CD8-positive, alpha-beta memory T cell (primary cell): Measurements from ENCODE around the gene NPC1L1. TPM values are rescaled to one million over a fixed set of nuclear protein-coding genes. Genes with fewer than 3 reads are reported as not detected.
"Not testable (repeated sequence)": the region's sequence is repeated elsewhere in the genome, so short reads cannot be mapped to it uniquely, and the experiment has no call there.

ENCODE experiments used
- CTCF ChIA-PET: fragments of 350-600 bp; sonication (Branson Sonifier 250); formaldehyde crosslinking; loops from one replicate; lab custom pipeline; 2021; ENCODE audit warnings: antibody characterized with exemption; lab: Charles Lee
- POLR2A ChIA-PET: fragments of 350-600 bp; sonication (Branson Sonifier 250); formaldehyde crosslinking; loops from one replicate; lab custom pipeline; 2021; ENCODE audit warnings: antibody characterized with exemption; lab: Charles Lee
- DNase-seq, 5 donors: peaks; one replicate each; pipeline versions ENCODE4 v3.0.0 to v3.0.0-alpha.2; 2020 to 2022; ENCODE audit warnings: mixed read lengths in 1 of 5
- H3K27ac ChIP-seq: one replicate; pipeline ENCODE4 v1.7.0; 2013; ENCODE audit warnings: low read depth, mild to moderate bottlenecking, low read length, moderate library complexity
- H3K27me3 ChIP-seq: 2 replicates; pipeline ENCODE4 v1.7.0; 2013; ENCODE audit warnings: low read length, mild to moderate bottlenecking; ENCODE audit not compliant: insufficient read depth, poor library complexity, severe bottlenecking
- H3K36me3 ChIP-seq: 2 replicates; pipeline ENCODE4 v1.7.0; 2013; ENCODE audit warnings: mild to moderate bottlenecking, low read length, moderate library complexity; ENCODE audit not compliant: insufficient read depth
- H3K4me1 ChIP-seq: 2 replicates; pipeline ENCODE4 v1.7.0; 2013; ENCODE audit warnings: mild to moderate bottlenecking, low read length, moderate library complexity; ENCODE audit not compliant: insufficient read depth
- H3K4me3 ChIP-seq: 2 replicates; pipeline ENCODE4 v1.7.0; 2013; ENCODE audit warnings: mild to moderate bottlenecking, low read length
- H3K9me3 ChIP-seq: 2 replicates; pipeline ENCODE4 v1.7.0; 2013; ENCODE audit warnings: mild to moderate bottlenecking, low read length
- H3K27ac Mint-ChIP-seq, 8 donors: one replicate each; pipeline ENCODE4 v1.8.0; 2020 to 2021; ENCODE audit warnings: mixed read lengths in 8 of 8, mild to moderate bottlenecking in 6 of 8, inconsistent platforms in 3 of 8, moderate library complexity in 3 of 8
- H3K27me3 Mint-ChIP-seq, 2 donors: one replicate each; pipeline ENCODE4 v1.8.0; 2020 to 2021; ENCODE audit warnings: mixed read lengths in 2 of 2, mild to moderate bottlenecking in 1 of 2, moderate library complexity in 1 of 2
- H3K36me3 Mint-ChIP-seq, 3 donors: one replicate each; pipeline ENCODE4 v1.8.0; 2020 to 2021; ENCODE audit warnings: mixed read lengths in 3 of 3, inconsistent platforms in 1 of 3, mild to moderate bottlenecking in 1 of 3
- H3K4me1 Mint-ChIP-seq, 3 donors: one replicate each; pipeline ENCODE4 v1.8.0; 2020 to 2021; ENCODE audit warnings: mixed read lengths in 3 of 3, inconsistent platforms in 1 of 3, mild to moderate bottlenecking in 1 of 3
- H3K4me3 Mint-ChIP-seq, 7 donors: one replicate each; pipeline ENCODE4 v1.8.0; 2020 to 2021; ENCODE audit warnings: mixed read lengths in 7 of 7, mild to moderate bottlenecking in 6 of 7, moderate library complexity in 4 of 7, inconsistent platforms in 2 of 7
- H3K9me3 Mint-ChIP-seq, 5 donors: one replicate each; pipeline ENCODE4 v1.8.0; 2020 to 2022; ENCODE audit warnings: mixed read lengths in 5 of 5, mild to moderate bottlenecking in 3 of 5, moderate library complexity in 2 of 5, inconsistent platforms in 1 of 5
- polyA plus RNA-seq: library from polyadenylated mRNA; unstranded; fragments of 300-500 nt; fragmentation: Illumina TruSeq; gene quantifications from one replicate; pipeline ENCODE4 v1.2.3, GENCODE V29; 2021
- total RNA-seq, 2 experiments: library from RNA; stranded (reverse); gene quantifications; one replicate each; pipeline ENCODE4 v1.2.3, GENCODE V29; 2021

Gene NPC1L1
- total and polyA plus RNA-seq, 3 experiments from 2014 or later: not detected

- H3K27me3 ChIP-seq, H3K4me3 ChIP-seq, POLR2A ChIA-PET, H3K36me3 Mint-ChIP-seq, H3K9me3 ChIP-seq, H3K27ac ChIP-seq, H3K4me1 ChIP-seq, H3K27ac Mint-ChIP-seq, CTCF ChIA-PET, H3K9me3 Mint-ChIP-seq, DNase-seq, H3K4me1 Mint-ChIP-seq, H3K4me3 Mint-ChIP-seq, H3K36me3 ChIP-seq: not testable (repeated sequence)
- peaks cover 0 to 15% of the 10 kb centered on the region in 2 donors for H3K27me3 Mint-ChIP-seq
Observed at GRCh38 chr7:44506592-44507288, 34.4 kb downstream of the NPC1L1 start.

GRCh38 chr7:44505595-44505994 lies 35.5 kb downstream of the NPC1L1 start:
- POLR2A ChIA-PET: no interaction called here

DNA sequence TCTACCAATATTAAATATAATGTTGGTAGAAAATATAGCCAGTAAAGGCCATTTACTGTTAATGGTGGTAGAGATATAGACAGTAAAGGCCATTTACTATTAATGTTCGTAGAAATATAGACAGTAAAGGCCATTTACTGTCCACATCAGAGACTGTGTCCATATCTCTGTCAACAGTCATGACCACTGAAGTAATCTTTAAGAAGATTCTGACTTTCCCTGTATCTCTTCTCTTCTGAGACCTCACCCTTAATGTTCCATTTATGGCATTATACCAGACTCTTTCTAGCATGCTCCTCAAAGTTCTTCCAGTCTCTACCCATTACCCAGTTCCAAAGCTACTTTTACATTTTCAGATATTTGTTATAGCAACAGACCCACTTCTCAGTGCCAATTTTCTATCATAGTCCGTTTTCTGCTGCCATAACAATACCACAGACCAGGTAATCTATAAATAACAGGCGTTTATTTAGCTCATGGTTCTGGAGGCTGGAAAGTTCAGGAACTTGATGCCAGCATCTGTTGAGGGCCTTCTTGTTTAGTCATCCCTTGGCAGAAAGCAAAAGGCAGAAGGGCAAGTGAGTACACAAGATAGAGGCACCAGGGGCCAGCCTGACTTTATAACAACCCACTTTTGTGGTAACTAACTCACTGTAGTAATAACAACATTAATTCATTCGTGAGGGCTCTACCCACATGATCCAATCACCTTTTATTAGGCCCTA lies 42.7 kb downstream of the NPC1L1 start:
- Mint-ChIP-seq H3K36me3 (no peaks in the 10 kb centered on the region), H3K4me3 (no peak overlapping the region), H3K27me3 (peaks cover 7 to 22% of the 10 kb centered on the region in 2 donors), H3K9me3 (no peaks in the 10 kb centered on the region), H3K27ac (no peak overlapping the region), H3K4me1 (no peaks in the 10 kb centered on the region)
- no peaks in the 10 kb centered on the region for H3K27me3 ChIP-seq
- no peaks in the 10 kb centered on the region for H3K9me3 ChIP-seq
- POLR2A ChIA-PET: no interaction called here
- no peak for DNase-seq
- H3K27ac ChIP-seq: no peak overlapping the region
- CTCF ChIA-PET: no interaction called here
- H3K4me1 ChIP-seq: no peaks in the 10 kb centered on the region
- no peaks in the 10 kb centered on the region for H3K36me3 ChIP-seq
- H3K4me3 ChIP-seq: no peak overlapping the region

More at GRCh38 chr7:44505595-44505994, 35.5 kb downstream of the NPC1L1 start:
- H3K36me3 ChIP-seq: no peaks in the 10 kb centered on the region
- H3K27me3 Mint-ChIP-seq: peaks cover 0 to 15% of the 10 kb centered on the region in 2 donors
- H3K9me3 ChIP-seq: no peaks in the 10 kb centered on the region
- no peak overlapping the region for H3K27ac ChIP-seq
- peaks cover 0 to 3% (median 1%) of the 10 kb centered on the region in 5 donors for H3K9me3 Mint-ChIP-seq
- peaks cover 0 to 4% (median 3%) of the 10 kb centered on the region in 3 donors for H3K4me1 Mint-ChIP-seq
- H3K36me3 Mint-ChIP-seq: peaks cover 0 to 1% (median 0%) of the 10 kb centered on the region in 3 donors
- DNase-seq: no peak
- CTCF ChIA-PET: no interaction called here
- H3K27me3 ChIP-seq: no peaks in the 10 kb centered on the region
- no peak overlapping the region for H3K4me3 ChIP-seq
- peak overlapping the region in 1 of 8 donors; percentile 73 for H3K27ac Mint-ChIP-seq
- no peaks in the 10 kb centered on the region for H3K4me1 ChIP-seq
- no peak overlapping the region for H3K4me3 Mint-ChIP-seq

DNA sequence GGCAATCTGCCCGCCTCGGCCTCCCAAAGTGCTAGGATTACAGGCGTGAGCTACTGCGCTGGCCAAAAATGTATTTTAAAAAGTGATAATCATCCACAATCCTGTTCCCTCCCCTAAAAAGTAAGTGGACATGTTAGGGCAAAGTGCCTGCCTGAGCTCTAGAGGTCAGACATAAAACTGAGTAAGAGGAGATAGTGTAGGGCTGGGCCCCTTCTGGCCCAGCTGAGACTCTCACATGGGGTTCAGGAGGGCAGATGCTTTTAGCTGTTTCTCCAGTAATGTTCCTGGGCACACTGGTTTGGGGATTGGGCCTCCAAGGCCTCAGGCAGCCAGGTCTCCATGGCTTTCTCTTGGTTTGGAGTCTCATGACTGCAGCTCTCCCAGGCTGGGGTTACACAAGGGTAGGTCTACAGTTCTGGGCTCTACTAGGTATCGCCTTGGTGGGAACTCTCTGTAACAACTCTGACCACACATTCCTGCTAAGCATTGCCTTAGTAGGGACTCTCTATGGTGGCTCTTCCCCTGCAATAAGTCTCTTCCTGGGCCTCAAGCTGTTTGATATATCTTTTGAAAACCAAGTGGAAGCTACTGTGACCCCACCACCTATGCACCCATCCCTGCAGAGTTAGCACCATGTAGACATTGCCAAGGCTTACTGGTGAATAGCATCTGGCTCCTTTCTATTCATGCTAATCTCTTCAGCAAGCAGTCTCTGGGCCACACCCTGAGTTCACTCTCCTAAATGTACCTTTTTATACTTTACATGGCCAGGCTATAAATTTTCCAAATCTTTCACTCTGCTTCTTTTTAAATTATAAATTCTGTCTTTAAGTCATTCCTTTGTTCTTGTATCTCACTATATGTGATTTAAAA lies 43.7 kb downstream of the NPC1L1 start:
- CTCF ChIA-PET: no interaction called here
- POLR2A ChIA-PET: no interaction called here
- H3K27ac Mint-ChIP-seq: no peak overlapping the region

DNA sequence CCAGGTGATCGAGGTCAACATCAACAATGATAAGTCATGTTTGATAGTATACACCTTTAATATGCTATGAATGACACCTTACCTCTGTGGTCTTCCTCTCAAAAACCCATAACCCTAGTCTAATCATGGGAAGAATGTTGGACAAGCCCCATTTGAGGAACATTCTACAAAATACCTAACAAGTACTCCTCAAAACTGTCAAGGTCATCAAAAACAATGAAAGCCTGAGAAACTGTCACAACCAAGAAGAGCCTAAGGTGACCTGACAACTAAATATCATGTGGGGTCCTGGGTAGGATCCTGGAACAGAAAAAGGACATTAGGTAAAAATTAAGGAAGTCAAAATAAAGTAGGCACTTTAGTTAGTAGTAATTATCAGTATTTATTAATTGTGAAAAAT lies 44.7 kb downstream of the NPC1L1 start:
- DNase-seq: no peak
- Histone ChIP-seq H3K4me3 (no peak overlapping the region), H3K27ac (no peak overlapping the region), H3K27me3 (no peaks in the 10 kb centered on the region), H3K9me3 (no peaks in the 10 kb centered on the region), H3K4me1 (peaks cover under 1% of the 10 kb centered on the region), H3K36me3 (no peaks in the 10 kb centered on the region)
- Mint-ChIP-seq H3K36me3 (no peaks in the 10 kb centered on the region), H3K9me3 (no peaks in the 10 kb centered on the region), H3K27me3 (peaks cover 7 to 15% of the 10 kb centered on the region in 2 donors), H3K4me1 (peaks cover 0 to 2% (median under 1%) of the 10 kb centered on the region in 3 donors), H3K4me3 (no peak overlapping the region), H3K27ac (no peak overlapping the region)
- ChIA-PET CTCF (no interaction called here), POLR2A (no interaction called here)

More for the DNA sequence above, 43.7 kb downstream of the NPC1L1 start:
- H3K4me1 ChIP-seq: no peaks in the 10 kb centered on the region
- no peaks in the 10 kb centered on the region for H3K27me3 ChIP-seq
- no peaks in the 10 kb centered on the region for H3K9me3 ChIP-seq
- DNase-seq: no peak
- H3K4me3 ChIP-seq: no peak overlapping the region
- H3K4me3 Mint-ChIP-seq: peak overlapping the region in 1 of 7 donors; percentile 2
- no peaks in the 10 kb centered on the region for H3K9me3 Mint-ChIP-seq
- H3K36me3 ChIP-seq: no peaks in the 10 kb centered on the region
- H3K4me1 Mint-ChIP-seq: no peaks in the 10 kb centered on the region
- H3K36me3 Mint-ChIP-seq: no peaks in the 10 kb centered on the region
- H3K27ac ChIP-seq: no peak overlapping the region
- peaks cover 7 to 19% of the 10 kb centered on the region in 2 donors for H3K27me3 Mint-ChIP-seq

DNA sequence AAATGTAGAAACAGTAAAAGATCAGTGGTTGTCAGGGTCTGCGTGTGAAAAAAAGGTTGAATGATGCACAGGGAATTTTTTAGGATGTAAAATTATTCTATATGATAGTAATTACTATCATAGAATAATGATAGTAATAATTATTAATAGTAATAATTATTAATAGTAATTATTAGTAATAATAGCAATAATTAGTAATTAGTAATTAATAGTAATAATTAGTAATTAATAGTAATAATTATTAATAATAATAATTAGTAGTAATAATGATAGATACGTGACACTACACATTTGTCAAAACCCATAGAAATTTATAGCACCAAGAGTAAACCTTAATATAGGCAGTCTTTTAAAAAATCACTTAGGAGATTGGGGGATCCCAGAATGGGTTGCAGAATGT lies 46.2 kb downstream of the NPC1L1 start:
- peaks cover 0 to 4% (median 0%) of the 10 kb centered on the region in 3 donors for H3K36me3 Mint-ChIP-seq
- Histone ChIP-seq H3K4me3 (no peak overlapping the region), H3K36me3 (no peaks in the 10 kb centered on the region), H3K27me3 (no peaks in the 10 kb centered on the region), H3K9me3 (no peaks in the 10 kb centered on the region), H3K27ac (no peak overlapping the region), H3K4me1 (peaks cover 6% of the 10 kb centered on the region)
- no peak overlapping the region for H3K27ac Mint-ChIP-seq
- no peak overlapping the region for H3K4me3 Mint-ChIP-seq
- DNase-seq: no peak
- ChIA-PET POLR2A (no interaction called here), CTCF (no interaction called here)
- H3K9me3 Mint-ChIP-seq: no peaks in the 10 kb centered on the region
- peaks cover 5 to 15% of the 10 kb centered on the region in 2 donors for H3K27me3 Mint-ChIP-seq
- H3K4me1 Mint-ChIP-seq: peaks cover 7 to 12% (median 10%) of the 10 kb centered on the region in 3 donors

GRCh38 chr7:44491229-44491628 lies 49.9 kb downstream of the NPC1L1 start:
- peak overlapping the region; percentile 90 to 99 (median 93) for H3K27ac Mint-ChIP-seq
- ChIA-PET CTCF (interaction anchor here (1.1 to 2.9 kb wide), 4 partner anchors 63 to 428 kb away, joined by 3 to 13 read pairs (median 3); no protein-coding TSS in a partner anchor), POLR2A (interaction anchor here (0.6 to 2.6 kb wide), 5 partner anchors 30 to 447 kb away, joined by 3 to 29 read pairs (median 7); partner anchors contain the start of genes DBNL, DDX56 and H2AZ2)
- H3K9me3 Mint-ChIP-seq: no peaks in the 10 kb centered on the region
- H3K4me1 Mint-ChIP-seq: peaks cover 36 to 42% (median 42%) of the 10 kb centered on the region in 3 donors
- peaks cover 0 to 18% (median 7%) of the 10 kb centered on the region in 3 donors for H3K36me3 Mint-ChIP-seq
- peak overlapping the region; percentile 82 to 95 (median 88) for H3K4me3 Mint-ChIP-seq
- H3K27me3 Mint-ChIP-seq: peaks cover 4 to 11% of the 10 kb centered on the region in 2 donors
- no peak for DNase-seq
- no peaks in the 10 kb centered on the region for H3K36me3 ChIP-seq
- peak overlapping the region; percentile 65 for H3K4me3 ChIP-seq
- H3K9me3 ChIP-seq: no peaks in the 10 kb centered on the region
- peak overlapping the region; percentile 99 for H3K27ac ChIP-seq
- H3K4me1 ChIP-seq: peaks cover 36% of the 10 kb centered on the region
- H3K27me3 ChIP-seq: no peaks in the 10 kb centered on the region
